Upper lobe of left lung (tissue), 6 donors: ENCODE data around the gene SH3GL1. TPM values are rescaled to one million over a fixed set of nuclear protein-coding genes. Genes with fewer than 3 reads are reported as not detected.

Experiments
- ATAC-seq, 2 donors: fragments of 200-7000 bp; cut with Tn5 transposase; one replicate each; pipeline ENCODE4 v1.9.1; 2022; ENCODE audit warnings: mild to moderate bottlenecking in 2 of 2, moderate library complexity in 2 of 2; ENCODE audit not compliant: low FRiP score in 2 of 2
- DNase-seq, 2 donors: peaks; one replicate each; pipeline ENCODE4 v3.0.0-alpha.2; 2019 to 2020
- H3K27ac ChIP-seq, 4 donors: fragments of 200-600 bp; sonication (generic); one replicate each; pipeline ENCODE4 v1.5.1; 2016 to 2019
- H3K27me3 ChIP-seq, 4 donors: fragments of 200-600 bp; sonication (generic); one replicate each; pipeline ENCODE4 v1.5.1; 2017 to 2019
- H3K36me3 ChIP-seq, 4 donors: fragments of 200-600 bp; sonication (generic); one replicate each; pipeline ENCODE4 v1.5.1; 2016 to 2019
- H3K4me1 ChIP-seq, 4 donors: fragments of 200-600 bp; sonication (generic); one replicate each; pipeline ENCODE4 v1.5.1; 2018 to 2019
- H3K4me3 ChIP-seq, 4 donors: fragments of 200-600 bp; sonication (generic); one replicate each; pipeline ENCODE4 v1.5.1; 2017 to 2019; ENCODE audit warnings: mild to moderate bottlenecking in 2 of 4, moderate library complexity in 1 of 4
- H3K9me3 ChIP-seq, 4 donors: fragments of 200-600 bp; sonication (generic); one replicate each; pipeline ENCODE4 v1.5.1; 2018 to 2019
- CTCF ChIP-seq, 6 experiments: fragments of 450-650 bp in 4 of 6; fragments of 200-600 bp in 2 of 6; sonication (generic) in 2 of 6; IDR thresholded peaks; one replicate each; pipeline ENCODE4 v1.5.1; 2016 to 2019; ENCODE audit warnings: antibody characterized with exemption in 6 of 6
- EP300 ChIP-seq, 4 donors: sonication (generic); formaldehyde crosslinking; IDR thresholded peaks; one replicate each; pipeline ENCODE4 v1.5.1; 2017; ENCODE audit warnings: antibody characterized with exemption in 4 of 4, control low read depth in 2 of 4
- POLR2A ChIP-seq, 4 donors: fragments of 450-650 bp; IDR thresholded peaks; one replicate each; pipeline ENCODE4 v1.5.1; 2016 to 2017; ENCODE audit warnings: antibody characterized with exemption in 4 of 4, mild to moderate bottlenecking in 2 of 4
- POLR2AphosphoS5 ChIP-seq, 2 donors: sonication (generic); formaldehyde crosslinking; IDR thresholded peaks; one replicate each; pipeline ENCODE4 v1.5.1; 2017; ENCODE audit warnings: antibody characterized with exemption in 2 of 2
- WGBS, 2 donors: methylation state at CpG; one replicate each; pipeline ENCODE4 v1.1.5; 2017 to 2018; 5-methylcytosine and 5-hydroxymethylcytosine counted together
- total RNA-seq, 6 donors: library from RNA; depleted of rRNA in 4 of 6; stranded (reverse); fragments of >200 nt in 4 of 6; gene quantifications; one replicate each; pipeline versions ENCODE4 v1.1.0 to v1.2.1, GENCODE V29; 2016 to 2021
- donor health status: DM: no; HTN: no; CAD: no; lungs with moderate emphysema.
- donor health status: DM: no; HTN: yes; CAD: no; lungs with severe emphysema.

SH3GL1 gene
- total RNA-seq, 6 donors from 2014 or later, result 27.4 to 60.1 (median 53.8) TPM

GRCh38 chr19:4357095-4357797, 43.1 kb downstream of the SH3GL1 start:
- no peaks in the 10 kb centered on the region for H3K27me3 ChIP-seq
- ATAC-seq, result no peak
- DNase-seq, result peak in 1 of 2 donors; percentile 73
- WGBS, 2 donors, result 92 to 95% methylated on average over 13 to 15 of the region's 23 CpGs
- H3K4me1 ChIP-seq, result peaks cover 0 to 5% (median 2%) of the 10 kb centered on the region in 4 donors
- H3K9me3 ChIP-seq, result no peaks in the 10 kb centered on the region
- TF ChIP-seq EP300 (IDR thresholded peaks at IDR 0.05), result no peak
- TF ChIP-seq POLR2AphosphoS5 (IDR thresholded peaks at IDR 0.05), result no peak
- TF ChIP-seq POLR2A (IDR thresholded peaks at IDR 0.05), result no peak
- no peak for TF ChIP-seq CTCF (IDR thresholded peaks at IDR 0.05)
- peaks cover 0 to 52% (median 42%) of the 10 kb centered on the region in 4 donors for H3K36me3 ChIP-seq
- H3K27ac ChIP-seq, result no peak overlapping the region
- no peak overlapping the region for H3K4me3 ChIP-seq

GRCh38 chr19:4354897-4355296, 45.5 kb downstream of the SH3GL1 start:
- H3K9me3 ChIP-seq, result no peaks in the 10 kb centered on the region
- TF ChIP-seq CTCF (IDR thresholded peaks at IDR 0.05), result no peak
- no peak for TF ChIP-seq POLR2A (IDR thresholded peaks at IDR 0.05)
- TF ChIP-seq EP300 (IDR thresholded peaks at IDR 0.05), result no peak
- TF ChIP-seq POLR2AphosphoS5 (IDR thresholded peaks at IDR 0.05), result no peak
- H3K4me1 ChIP-seq, result no peaks in the 10 kb centered on the region
- peaks cover 0 to 29% (median 19%) of the 10 kb centered on the region in 4 donors for H3K36me3 ChIP-seq
- WGBS, 2 donors, result 90 to 95% methylated on average over 7 to 9 of the region's 17 CpGs
- H3K27me3 ChIP-seq, result no peaks in the 10 kb centered on the region
- H3K4me3 ChIP-seq, result no peak overlapping the region
- no peak for ATAC-seq
- peak in 1 of 2 donors; percentile 67 for DNase-seq
- no peak overlapping the region for H3K27ac ChIP-seq

GRCh38 chr19:4354282-4354681, 46.1 kb downstream of the SH3GL1 start:
- WGBS, 2 donors, result 89 to 100% methylated on average over 1 to 9 of the region's 12 CpGs

GRCh38 chr19:4352701-4353121, 47.6 kb downstream of the SH3GL1 start:
- Histone ChIP-seq H3K27me3 (no peaks in the 10 kb centered on the region), H3K9me3 (no peaks in the 10 kb centered on the region), H3K4me1 (no peaks in the 10 kb centered on the region), H3K36me3 (peaks cover 0 to 17% (median 3%) of the 10 kb centered on the region in 4 donors), H3K27ac (no peak overlapping the region), H3K4me3 (no peak overlapping the region)
- DNase-seq (no peak), ATAC-seq (peak; percentile 60 to 84)
- no peak for TF ChIP-seq POLR2AphosphoS5 (IDR thresholded peaks at IDR 0.05)
- TF ChIP-seq CTCF (IDR thresholded peaks at IDR 0.05), result peak; percentile 48 to 95 (median 67)
- TF ChIP-seq POLR2A (IDR thresholded peaks at IDR 0.05), result no peak
- TF ChIP-seq EP300 (IDR thresholded peaks at IDR 0.05), result no peak
- WGBS, 2 donors, result 37 to 62% methylated on average over 9 of the region's 9 CpGs

More at GRCh38 chr19:4354282-4354681, 46.1 kb downstream of the SH3GL1 start:
- Histone ChIP-seq H3K36me3 (peaks cover 0 to 23% (median 13%) of the 10 kb centered on the region in 4 donors), H3K9me3 (no peaks in the 10 kb centered on the region), H3K4me1 (no peaks in the 10 kb centered on the region), H3K4me3 (no peak overlapping the region), H3K27ac (no peak overlapping the region), H3K27me3 (no peaks in the 10 kb centered on the region)
- DNase-seq (peak in 1 of 2 donors; percentile 63), ATAC-seq (no peak)
- TF ChIP-seq POLR2A (IDR thresholded peaks at IDR 0.05) (no peak), CTCF (IDR thresholded peaks at IDR 0.05) (no peak)

GRCh38 chr19:4350726-4351125, 49.6 kb downstream of the SH3GL1 start:
- Histone ChIP-seq H3K4me3 (no peak overlapping the region), H3K36me3 (peaks cover 0 to 17% (median 2%) of the 10 kb centered on the region in 4 donors), H3K27ac (no peak overlapping the region), H3K9me3 (no peaks in the 10 kb centered on the region), H3K27me3 (no peaks in the 10 kb centered on the region), H3K4me1 (no peaks in the 10 kb centered on the region)
- TF ChIP-seq POLR2AphosphoS5 (IDR thresholded peaks at IDR 0.05), result no peak
- no peak for TF ChIP-seq CTCF (IDR thresholded peaks at IDR 0.05)
- no peak for TF ChIP-seq POLR2A (IDR thresholded peaks at IDR 0.05)
- no peak for TF ChIP-seq EP300 (IDR thresholded peaks at IDR 0.05)
- 96 to 98% methylated on average over 9 of the region's 9 CpGs for WGBS, 2 donors
- ATAC-seq, result no peak
- no peak for DNase-seq
